Measurements from ENCODE around the gene CCDC40.

DNA sequence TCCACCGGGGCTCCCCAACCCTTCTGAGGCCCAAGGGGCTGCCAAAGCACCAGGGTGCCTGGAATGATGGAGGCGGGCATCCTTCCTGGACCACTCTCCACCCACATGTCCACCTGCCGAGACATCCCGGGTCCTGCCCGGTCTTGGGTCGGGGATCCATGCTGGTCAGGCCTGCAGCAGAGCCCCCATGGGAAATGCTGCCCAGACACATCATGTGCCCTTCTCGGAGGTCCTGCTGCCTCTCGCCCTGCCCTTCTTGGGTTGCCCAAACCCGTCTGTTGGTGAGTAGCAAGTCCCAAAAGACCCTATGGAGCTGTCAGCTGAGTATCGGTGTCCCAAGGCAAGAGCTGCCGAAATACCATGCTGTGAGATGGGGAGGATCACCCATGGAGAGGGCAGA lies 50.2 kb downstream of the CCDC40 start:
- TF ChIP-seq POLR2A (IDR thresholded peaks at IDR 0.05) = no peak
- TF ChIP-seq, protein P1, sequence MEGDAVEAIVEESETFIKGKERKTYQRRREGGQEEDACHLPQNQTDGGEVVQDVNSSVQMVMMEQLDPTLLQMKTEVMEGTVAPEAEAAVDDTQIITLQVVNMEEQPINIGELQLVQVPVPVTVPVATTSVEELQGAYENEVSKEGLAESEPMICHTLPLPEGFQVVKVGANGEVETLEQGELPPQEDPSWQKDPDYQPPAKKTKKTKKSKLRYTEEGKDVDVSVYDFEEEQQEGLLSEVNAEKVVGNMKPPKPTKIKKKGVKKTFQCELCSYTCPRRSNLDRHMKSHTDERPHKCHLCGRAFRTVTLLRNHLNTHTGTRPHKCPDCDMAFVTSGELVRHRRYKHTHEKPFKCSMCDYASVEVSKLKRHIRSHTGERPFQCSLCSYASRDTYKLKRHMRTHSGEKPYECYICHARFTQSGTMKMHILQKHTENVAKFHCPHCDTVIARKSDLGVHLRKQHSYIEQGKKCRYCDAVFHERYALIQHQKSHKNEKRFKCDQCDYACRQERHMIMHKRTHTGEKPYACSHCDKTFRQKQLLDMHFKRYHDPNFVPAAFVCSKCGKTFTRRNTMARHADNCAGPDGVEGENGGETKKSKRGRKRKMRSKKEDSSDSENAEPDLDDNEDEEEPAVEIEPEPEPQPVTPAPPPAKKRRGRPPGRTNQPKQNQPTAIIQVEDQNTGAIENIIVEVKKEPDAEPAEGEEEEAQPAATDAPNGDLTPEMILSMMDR (IDR thresholded peaks at IDR 0.05) = no peak

Measured in adrenal gland (tissue), 5 donors.